HG02798 (cell line): Measurements from ENCODE around the gene BHMT2.

Source experiments
- ATAC-seq: cut with Tn5 transposase; IDR thresholded peaks from one replicate; pipeline ENCODE4 v1.9.1; 2021; ENCODE audit warnings: mild to moderate bottlenecking; ENCODE audit not compliant: unreplicated experiment, poor library complexity

BHMT2 gene

GRCh38 chr5:79069488-79070349 lies at the start of gene BHMT2, which contains the start of gene DMGDH:
BHMT2 (plus strand) TSS chr5:79069767; CDS start chr5:79069783, 16 bp downstream.
DMGDH (minus strand) TSS chr5:79069674; CDS start chr5:79069620, 54 bp downstream.
- no peak for ATAC-seq

GRCh38 chr5:79020861-79021561 lies 48.6 kb upstream of the BHMT2 start:
- ATAC-seq, result peak; percentile 46

DNA sequence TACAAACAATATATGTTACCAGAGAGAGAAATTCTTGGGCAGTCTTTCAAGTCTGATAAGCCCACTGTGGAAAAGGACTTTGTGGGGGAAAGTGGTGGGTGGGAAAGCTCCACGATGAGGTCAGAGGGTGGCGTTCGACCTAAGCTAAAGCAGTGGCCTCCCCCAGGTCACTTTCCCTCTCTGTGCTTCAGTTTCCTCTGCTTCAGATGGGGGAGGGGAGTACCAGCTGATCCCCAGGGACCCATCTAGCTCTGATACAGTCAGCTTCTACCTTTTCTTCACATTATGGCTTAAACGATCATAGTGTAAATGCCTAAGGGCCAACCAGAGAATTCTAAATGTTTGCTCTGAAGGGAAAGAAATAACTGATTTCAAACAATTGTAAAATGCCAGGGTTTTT lies 47.8 kb upstream of the BHMT2 start:
- ATAC-seq, result no peak

GRCh38 chr5:79022771-79023170 lies 46.8 kb upstream of the BHMT2 start:
- no peak for ATAC-seq

DNA sequence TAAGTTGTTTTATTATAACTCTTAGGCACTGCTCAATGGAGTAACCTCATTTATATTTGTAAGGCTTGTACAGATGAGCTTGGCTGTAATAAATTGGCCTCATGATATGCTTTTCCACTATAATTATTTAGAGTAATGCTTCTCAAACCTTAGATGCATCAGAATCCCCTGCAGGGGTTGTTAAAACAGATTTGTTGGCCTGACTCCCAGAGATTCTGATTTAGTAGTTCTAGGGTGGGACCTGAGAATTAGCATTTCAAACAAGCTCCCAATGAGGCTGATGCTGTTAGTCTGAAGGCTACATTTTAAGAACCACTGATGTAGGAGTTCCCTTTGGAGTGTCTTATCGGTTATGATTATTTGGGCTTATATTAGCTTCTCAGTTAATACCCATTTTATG lies 46.2 kb upstream of the BHMT2 start:
- no peak for ATAC-seq

- no peak for ATAC-seq
Observed at GRCh38 chr5:79023947-79024346, 45.6 kb upstream of the BHMT2 start.

DNA sequence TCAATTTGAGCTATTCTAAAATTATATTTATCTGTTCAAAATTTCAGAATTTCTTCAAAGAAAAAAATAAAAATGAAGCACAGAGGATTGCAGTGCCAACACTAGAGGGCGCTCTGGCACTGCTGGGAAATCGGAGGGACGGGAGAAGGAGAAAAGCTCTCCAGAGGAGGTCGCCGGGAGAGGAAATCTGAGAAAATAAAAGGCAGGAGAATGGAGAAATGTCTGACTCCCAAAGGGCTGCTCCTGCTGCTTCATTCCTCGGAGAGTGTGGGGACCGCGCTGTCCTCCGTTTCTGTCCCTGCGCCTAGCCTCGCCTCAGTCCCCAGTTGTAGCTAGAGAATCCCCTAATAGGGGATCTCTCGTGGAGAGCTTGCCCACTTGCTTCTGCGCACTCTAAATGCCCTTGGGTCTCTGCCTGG lies 44.5 kb upstream of the BHMT2 start:
- no peak for ATAC-seq

GRCh38 chr5:79030663-79031484 lies 38.7 kb upstream of the BHMT2 start:
- ATAC-seq, result no peak

DNA sequence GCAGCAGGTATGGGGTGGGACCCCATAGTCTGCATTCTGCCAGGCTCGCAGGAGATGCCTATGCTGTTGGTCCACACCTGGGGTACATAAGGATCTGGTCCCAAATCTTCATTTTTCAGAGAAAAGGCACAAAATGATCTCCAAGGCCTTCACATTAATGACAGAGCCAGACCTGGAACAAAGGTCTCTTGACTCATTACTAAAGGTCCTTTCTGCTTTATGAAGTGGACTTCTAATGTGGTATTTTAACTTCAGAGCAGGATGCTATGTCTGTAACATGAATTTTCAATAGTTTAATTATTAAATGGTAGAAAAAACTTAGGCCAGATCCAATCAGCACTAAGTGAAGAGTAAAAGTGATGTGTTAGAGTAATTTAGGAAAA lies 38.1 kb upstream of the BHMT2 start:
- ATAC-seq, result no peak

- no peak for ATAC-seq
Observed at GRCh38 chr5:79032031-79032695, 37.4 kb upstream of the BHMT2 start.

GRCh38 chr5:79032782-79033181 lies 36.8 kb upstream of the BHMT2 start:
- ATAC-seq, result no peak

DNA sequence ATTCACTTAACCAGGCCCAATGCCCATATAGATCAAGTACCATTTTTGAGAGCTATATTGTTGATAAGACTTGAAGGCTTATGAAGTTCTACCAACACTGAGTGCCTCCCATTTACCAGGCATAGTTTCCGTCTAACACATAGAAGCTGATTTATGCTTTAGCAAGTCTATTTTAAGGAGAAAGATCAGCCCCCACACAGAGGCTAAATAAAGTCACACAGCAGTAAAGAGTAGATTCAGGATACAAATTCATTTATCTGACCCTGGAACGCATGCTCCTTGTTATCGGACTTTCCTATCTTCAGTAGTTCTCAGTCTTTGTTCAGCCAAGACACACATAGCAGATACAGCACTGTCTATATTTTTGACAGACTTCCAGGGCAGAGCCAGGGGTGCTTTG lies 34.3 kb upstream of the BHMT2 start:
- no peak for ATAC-seq

- ATAC-seq, result no peak
Observed at GRCh38 chr5:79036769-79037168, 32.8 kb upstream of the BHMT2 start.

DNA sequence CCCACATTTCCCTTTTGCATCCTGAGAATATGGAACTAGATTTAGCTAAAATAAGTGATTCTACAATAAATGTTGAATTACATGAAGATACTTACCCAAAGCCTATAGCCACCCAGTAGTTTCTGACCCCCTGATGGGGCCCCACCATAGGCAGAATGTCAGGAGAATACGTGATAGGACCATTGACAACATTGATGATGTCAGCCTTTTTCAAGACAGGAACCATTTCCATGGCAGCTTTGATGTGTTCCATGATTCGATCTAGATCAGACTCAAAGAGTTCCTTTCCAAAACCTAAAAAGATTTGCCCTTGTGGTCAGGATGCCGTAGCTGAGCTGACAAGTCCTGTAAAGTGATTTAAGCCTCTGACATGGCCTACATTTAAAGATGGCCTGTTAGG lies 27.4 kb upstream of the BHMT2 start:
- no peak for ATAC-seq

DNA sequence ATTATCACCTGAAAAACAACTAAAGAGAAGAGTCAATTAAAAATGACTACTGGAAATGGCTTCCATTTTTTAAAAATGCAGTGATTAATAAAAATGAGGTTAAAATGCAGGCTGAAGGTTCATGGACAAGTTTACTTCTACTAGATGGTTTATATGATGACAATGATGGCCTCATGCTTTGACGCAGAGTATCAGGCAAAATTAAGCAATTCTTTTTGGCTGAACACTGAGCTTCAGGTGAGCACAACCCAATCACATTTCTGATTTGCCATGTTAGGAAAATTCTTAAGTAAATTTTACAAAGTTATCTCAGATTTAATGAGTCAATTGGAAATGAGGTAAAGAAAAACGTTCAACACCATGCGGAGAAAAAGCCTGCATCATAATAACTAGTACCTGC lies 22.4 kb upstream of the BHMT2 start:
- no peak for ATAC-seq

DNA sequence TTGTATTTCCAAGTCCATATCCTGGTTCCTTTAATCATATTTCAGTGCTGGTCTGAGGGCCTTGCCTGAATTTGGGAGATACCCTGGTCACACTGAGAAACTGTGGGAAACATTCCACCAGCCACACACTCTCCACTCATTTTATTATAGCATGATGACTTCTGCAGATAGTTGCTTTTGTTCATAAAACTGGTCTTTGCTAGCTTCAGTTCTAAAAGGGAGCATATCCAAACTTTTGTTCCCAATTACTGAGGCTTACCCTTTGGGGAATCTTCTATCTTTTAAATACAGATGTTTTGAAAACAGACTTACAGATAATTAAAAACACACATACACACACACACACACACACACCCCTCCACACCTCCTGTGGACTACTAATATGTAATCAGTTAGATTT lies 21.1 kb upstream of the BHMT2 start:
- ATAC-seq, result no peak

- ATAC-seq, result no peak
Observed at GRCh38 chr5:79050498-79050897, 19.1 kb upstream of the BHMT2 start.

DNA sequence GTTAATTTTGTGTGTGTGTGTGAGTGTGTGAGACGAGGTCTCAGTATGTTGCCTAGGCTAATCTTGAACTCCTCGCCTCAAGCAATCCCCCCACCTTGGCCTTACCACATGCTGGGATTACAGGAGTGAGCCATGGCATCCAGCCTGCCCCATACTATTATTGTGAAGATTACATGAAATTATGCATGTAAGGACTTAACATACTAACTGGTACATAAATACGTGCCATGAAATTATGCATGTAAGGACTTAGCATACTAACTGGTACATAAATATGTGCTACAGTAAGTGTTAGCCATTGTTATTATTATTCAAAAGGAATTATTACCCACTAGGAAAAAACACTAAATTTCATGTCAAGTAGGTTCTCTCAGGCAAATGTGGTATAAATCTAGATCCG lies 16.2 kb upstream of the BHMT2 start:
- no peak for ATAC-seq

DNA sequence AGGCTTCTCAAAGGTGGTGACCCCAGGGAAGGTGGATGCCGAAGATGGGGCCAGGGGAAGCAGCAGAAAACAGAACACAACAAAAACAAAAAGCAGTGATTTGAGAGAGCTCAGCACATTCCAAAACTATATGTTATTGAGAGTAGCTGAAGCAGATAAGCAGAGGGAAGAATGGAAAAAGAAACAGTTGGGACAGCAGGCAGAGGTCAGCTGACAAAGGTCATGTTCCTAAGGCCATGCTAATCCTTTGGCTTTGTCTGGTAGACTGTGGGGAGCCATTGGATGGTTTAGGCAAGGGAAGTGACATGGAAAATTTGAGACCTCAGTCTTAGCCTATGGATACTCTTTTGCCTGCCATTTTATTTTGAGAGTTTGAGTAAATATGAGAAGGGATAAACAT lies 14.6 kb upstream of the BHMT2 start:
- ATAC-seq, result no peak

DNA sequence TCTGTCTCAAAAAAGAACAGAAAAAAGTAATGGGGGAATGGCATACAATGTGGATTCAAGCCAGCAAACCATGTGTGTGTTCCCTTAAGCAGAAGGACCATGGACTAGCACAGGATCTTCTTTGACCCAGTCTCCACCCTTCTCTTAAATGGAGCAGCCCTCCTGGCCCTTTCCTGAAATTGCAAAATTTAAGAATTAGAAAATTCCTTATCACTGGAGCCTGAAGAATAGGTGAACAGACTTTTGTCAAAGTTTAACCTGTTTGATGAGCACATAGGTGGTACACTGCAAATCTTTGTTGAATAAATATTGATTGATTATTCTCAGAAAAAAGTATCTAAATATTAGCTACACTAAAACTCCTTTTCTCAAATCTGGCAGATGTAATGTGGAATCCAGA lies 12.7 kb upstream of the BHMT2 start:
- no peak for ATAC-seq
